ENCODE data around the gene ARG2. TPM values are rescaled to one million over a fixed set of nuclear protein-coding genes. Genes with fewer than 3 reads are reported as not detected.

Gene ARG2
- total RNA-seq, 1 experiment from 2014 or later, result 35.2 TPM

GRCh38 chr14:67680121-67680602 is 60.4 kb downstream of the ARG2 start:
- H3K9me3 ChIP-seq (ENCODE audit: control insufficient read depth, low read depth, low read length), result no peaks in the 10 kb centered on the region
- H2BK12ac ChIP-seq (ENCODE audit: insufficient read length, low read depth, low read length), result no peak overlapping the region
- no peak overlapping the region for H3K14ac ChIP-seq (ENCODE audit: insufficient read depth, low read length)
- no peak overlapping the region for H2BK20ac ChIP-seq (ENCODE audit: low read depth, low read length, poor library complexity, severe bottlenecking)
- H2BK5ac ChIP-seq (ENCODE audit: insufficient read length, low read length), result no peak overlapping the region
- no peak overlapping the region for H3K4me2 ChIP-seq (ENCODE audit: insufficient read depth, insufficient read length, low read length)
- H3K79me2 ChIP-seq (ENCODE audit: insufficient read depth, low read length), result no peaks in the 10 kb centered on the region; the same call in 1 of the 2 replicates
- H4K8ac ChIP-seq (replicated peaks; ENCODE audit: insufficient read length, low read depth, low read length), result no peak overlapping the region
- H3K18ac ChIP-seq (ENCODE audit: insufficient read length, low read depth, low read length), result no peak overlapping the region
- Mint-ChIP-seq H3K4me3 (no peak overlapping the region), H3K4me1 (peaks cover 3 to 5% of the 10 kb centered on the region in 2 experiments; a peak in 2 of 4 replicates), H3K27ac (no peak overlapping the region), H3K9me3 (no peaks in the 10 kb centered on the region; a peak in 1 of 5 replicates), H3K27me3 (ENCODE audit: low read depth) (no peaks in the 10 kb centered on the region; the same call in 1 of the 2 replicates), H3K36me3 (ENCODE audit: insufficient read depth in 1 of 3, low read depth in 3 of 3) (peaks cover 29 to 77% (median 69%) of the 10 kb centered on the region in 3 experiments)
- peaks cover under 1% of the 10 kb centered on the region for H3K23me2 ChIP-seq (ENCODE audit: insufficient read length, low read depth, low read length, poor library complexity, severe bottlenecking)
- H4K20me1 ChIP-seq (ENCODE audit: control insufficient read depth, insufficient read depth, insufficient read length), result peaks cover 2% of the 10 kb centered on the region
- H4K91ac ChIP-seq (ENCODE audit: insufficient read length, low read depth, low read length), result no peak overlapping the region
- H3K9ac ChIP-seq (ENCODE audit: extremely low read depth, insufficient read length, low read length), result no peak overlapping the region
- no CpG with 5 or more reads among the region's 3 CpGs for WGBS (ENCODE audit: extremely low coverage, insufficient read length, low lambda C conversion rate)
- H3K56ac ChIP-seq (ENCODE audit: insufficient read length, low read depth, low read length), result no peak overlapping the region
- H3K79me1 ChIP-seq (ENCODE audit: insufficient read depth, low read depth, low read length, poor library complexity, severe bottlenecking), result peaks cover 11% of the 10 kb centered on the region
- no peak overlapping the region for H2BK15ac ChIP-seq (ENCODE audit: low read depth, low read length)
- H3K4me1 ChIP-seq (ENCODE audit: insufficient read depth, low read length), result peaks cover 2% of the 10 kb centered on the region; the same call in 1 of the 2 replicates
- no peak overlapping the region for H3T11ph ChIP-seq (ENCODE audit: low read length)
- no peak overlapping the region for H3K4ac ChIP-seq (ENCODE audit: low read depth, low read length)
- H2AK5ac ChIP-seq (ENCODE audit: insufficient read length, low read length), result no peak overlapping the region
- no peak overlapping the region for H2BK120ac ChIP-seq (ENCODE audit: low read depth, low read length, poor library complexity, severe bottlenecking)
- TF ChIP-seq CTCF (conservative IDR thresholded peaks at IDR 0.05), result no peak
- H4K5ac ChIP-seq (ENCODE audit: insufficient read length, low read depth, low read length), result no peak overlapping the region
- no peak overlapping the region for H3K27ac ChIP-seq (ENCODE audit: insufficient read length, low read depth, low read length)
- no peak overlapping the region for H3K23ac ChIP-seq (ENCODE audit: insufficient read length, low read depth, low read length)
- DNase-seq, result no peak
- no peak overlapping the region for H2AFZ ChIP-seq (ENCODE audit: low read length)
- H3K27me3 ChIP-seq (ENCODE audit: insufficient read depth, low read length), result no peaks in the 10 kb centered on the region
